ENCODE results near the gene NUDT19.

Gene NUDT19

DNA sequence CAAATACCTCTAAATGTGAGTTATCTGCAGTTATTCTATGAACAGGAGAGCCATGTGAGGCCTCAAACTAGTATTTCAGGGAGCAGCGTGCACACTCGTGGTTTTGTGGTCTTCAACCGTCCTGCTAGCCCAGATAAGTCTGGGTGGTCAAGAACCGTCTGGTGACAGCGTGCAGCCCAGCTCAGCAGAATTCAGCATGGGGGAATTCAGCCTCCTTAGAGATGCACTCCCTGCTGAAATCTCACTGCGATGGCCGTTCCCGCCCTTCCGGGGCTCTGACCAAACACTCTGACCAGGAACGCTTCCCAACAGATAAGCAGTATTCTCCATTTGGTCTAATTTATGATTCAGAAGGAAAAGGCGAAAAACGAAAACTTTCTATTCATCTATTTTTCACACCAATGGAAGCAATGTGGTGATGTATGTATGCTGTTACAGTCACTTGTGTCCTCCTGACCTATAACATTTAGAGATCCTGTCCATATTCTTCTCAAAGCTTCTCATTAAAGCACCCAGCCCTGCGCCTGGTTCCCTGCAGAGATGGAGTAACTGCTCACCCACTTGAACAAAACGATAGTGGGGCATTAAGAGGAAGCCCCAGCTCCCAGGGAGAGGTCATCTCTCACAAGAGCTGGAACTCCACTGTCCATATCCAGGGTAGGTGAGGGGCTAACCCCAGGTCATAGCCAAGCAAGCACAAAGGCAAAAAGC lies 19.6 kb upstream of the NUDT19 start:
- TF ChIP-seq EZH2 (IDR thresholded peaks at IDR 0.05; ENCODE audit: borderline replicate concordance, low read length) = no peak
- TF ChIP-seq, protein P1, sequence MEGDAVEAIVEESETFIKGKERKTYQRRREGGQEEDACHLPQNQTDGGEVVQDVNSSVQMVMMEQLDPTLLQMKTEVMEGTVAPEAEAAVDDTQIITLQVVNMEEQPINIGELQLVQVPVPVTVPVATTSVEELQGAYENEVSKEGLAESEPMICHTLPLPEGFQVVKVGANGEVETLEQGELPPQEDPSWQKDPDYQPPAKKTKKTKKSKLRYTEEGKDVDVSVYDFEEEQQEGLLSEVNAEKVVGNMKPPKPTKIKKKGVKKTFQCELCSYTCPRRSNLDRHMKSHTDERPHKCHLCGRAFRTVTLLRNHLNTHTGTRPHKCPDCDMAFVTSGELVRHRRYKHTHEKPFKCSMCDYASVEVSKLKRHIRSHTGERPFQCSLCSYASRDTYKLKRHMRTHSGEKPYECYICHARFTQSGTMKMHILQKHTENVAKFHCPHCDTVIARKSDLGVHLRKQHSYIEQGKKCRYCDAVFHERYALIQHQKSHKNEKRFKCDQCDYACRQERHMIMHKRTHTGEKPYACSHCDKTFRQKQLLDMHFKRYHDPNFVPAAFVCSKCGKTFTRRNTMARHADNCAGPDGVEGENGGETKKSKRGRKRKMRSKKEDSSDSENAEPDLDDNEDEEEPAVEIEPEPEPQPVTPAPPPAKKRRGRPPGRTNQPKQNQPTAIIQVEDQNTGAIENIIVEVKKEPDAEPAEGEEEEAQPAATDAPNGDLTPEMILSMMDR (IDR thresholded peaks at IDR 0.05; ENCODE audit: low read length) = no peak
- Histone ChIP-seq H3K9ac (ENCODE audit: low read length) (no peak overlapping the region; the same call in 1 of the 2 replicates), H3K4me2 (ENCODE audit: low read length) (peak overlapping the region; percentile 25; the same call in 1 of the 2 replicates), H3K9me2 (ENCODE audit: low read depth, low read length) (no peaks in the 10 kb centered on the region), H3K36me3 (ENCODE audit: insufficient read depth, low read length) (peaks cover 7% of the 10 kb centered on the region), H4K20me1 (ENCODE audit: insufficient read depth, low read length) (no peaks in the 10 kb centered on the region), H3K4me1 (ENCODE audit: insufficient read depth, low read length, severe bottlenecking) (peaks cover 25% of the 10 kb centered on the region), H3K27ac (ENCODE audit: low read depth, low read length, poor library complexity, severe bottlenecking) (no peak overlapping the region), H3K4me3 (ENCODE audit: low read depth, low read length, poor library complexity, severe bottlenecking) (no peak overlapping the region), H3K9me3 (ENCODE audit: low read length) (no peaks in the 10 kb centered on the region), H2AFZ (ENCODE audit: low read length) (no peak overlapping the region), H3F3A (ENCODE audit: insufficient read depth, low read length) (no peaks in the 10 kb centered on the region), H3K79me2 (ENCODE audit: insufficient read depth, low read length) (peaks cover 54% of the 10 kb centered on the region), H3K27me3 (ENCODE audit: insufficient read depth, low read length) (no peaks in the 10 kb centered on the region)

DNA sequence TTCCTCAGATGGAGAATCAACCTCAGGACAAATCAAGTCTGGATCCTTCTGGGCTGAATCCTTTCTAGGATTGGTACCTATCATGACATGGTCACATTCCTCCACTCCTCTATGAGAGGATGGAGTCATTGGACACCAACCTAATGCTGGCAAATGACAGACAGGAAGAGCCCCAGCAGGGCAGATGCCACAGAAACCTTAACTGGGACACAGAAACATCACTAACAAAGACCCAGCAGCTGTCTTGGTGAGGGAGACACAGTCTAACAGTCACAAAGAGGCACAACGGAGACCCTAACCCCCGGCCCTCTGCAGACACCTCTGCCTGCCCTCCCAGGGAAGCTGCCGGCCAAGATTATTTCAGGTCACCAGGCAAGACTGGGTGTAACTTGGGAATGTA lies 18.8 kb upstream of the NUDT19 start:
- H3K27me3 ChIP-seq (ENCODE audit: insufficient read depth, low read length) = no peaks in the 10 kb centered on the region
- no peak overlapping the region; the same call in 1 of the 2 replicates for H3K9ac ChIP-seq (ENCODE audit: low read length)
- peaks cover 25% of the 10 kb centered on the region for H3K4me1 ChIP-seq (ENCODE audit: insufficient read depth, low read length, severe bottlenecking)
- no peak overlapping the region for H3K27ac ChIP-seq (ENCODE audit: low read depth, low read length, poor library complexity, severe bottlenecking)
- peaks cover 4% of the 10 kb centered on the region; the same call in 1 of the 2 replicates for H3K36me3 ChIP-seq (ENCODE audit: insufficient read depth, low read length)
- no peaks in the 10 kb centered on the region for H3F3A ChIP-seq (ENCODE audit: insufficient read depth, low read length)
- peak overlapping the region; percentile 75 for H3K4me2 ChIP-seq (ENCODE audit: low read length)
- no peaks in the 10 kb centered on the region for H4K20me1 ChIP-seq (ENCODE audit: insufficient read depth, low read length)
- H3K4me3 ChIP-seq (ENCODE audit: low read depth, low read length, poor library complexity, severe bottlenecking) = peak overlapping the region; percentile 91
- no peaks in the 10 kb centered on the region for H3K9me3 ChIP-seq (ENCODE audit: low read length)
- no peaks in the 10 kb centered on the region for H3K9me2 ChIP-seq (ENCODE audit: low read depth, low read length)
- TF ChIP-seq, protein P1 (IDR thresholded peaks at IDR 0.05; ENCODE audit: low read length) = no peak
- no peak for TF ChIP-seq EZH2 (IDR thresholded peaks at IDR 0.05; ENCODE audit: borderline replicate concordance, low read length)
- H2AFZ ChIP-seq (ENCODE audit: low read length) = no peak overlapping the region
- peaks cover 46% of the 10 kb centered on the region for H3K79me2 ChIP-seq (ENCODE audit: insufficient read depth, low read length)

DNA sequence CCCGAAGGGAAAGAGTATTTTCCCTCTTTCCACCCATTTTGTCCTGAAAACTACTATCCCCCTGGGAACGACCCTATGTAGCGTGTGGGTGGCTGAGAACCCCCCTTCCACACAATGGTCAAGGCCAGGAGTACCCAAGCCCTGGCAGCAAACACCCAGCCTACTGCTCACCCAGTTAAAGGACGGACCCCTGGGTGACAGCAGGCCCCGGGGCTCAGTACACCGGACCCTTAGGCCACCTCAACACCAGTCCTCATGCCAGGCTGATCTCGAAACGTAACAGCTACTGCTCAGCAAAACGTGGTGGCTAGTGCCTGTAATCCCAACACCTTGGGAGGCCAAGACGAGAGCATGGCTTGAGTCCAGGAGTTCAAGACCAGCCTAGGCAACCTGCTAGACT lies 18.0 kb upstream of the NUDT19 start:
- H3K4me2 ChIP-seq (ENCODE audit: low read length) = peak overlapping the region; percentile 75
- H3K27ac ChIP-seq (ENCODE audit: low read depth, low read length, poor library complexity, severe bottlenecking) = no peak overlapping the region
- H2AFZ ChIP-seq (ENCODE audit: low read length) = no peak overlapping the region
- peak overlapping the region; percentile 91 for H3K4me3 ChIP-seq (ENCODE audit: low read depth, low read length, poor library complexity, severe bottlenecking)
- no peaks in the 10 kb centered on the region for H3K27me3 ChIP-seq (ENCODE audit: insufficient read depth, low read length)
- H3F3A ChIP-seq (ENCODE audit: insufficient read depth, low read length) = no peaks in the 10 kb centered on the region
- no peaks in the 10 kb centered on the region for H3K9me2 ChIP-seq (ENCODE audit: low read depth, low read length)
- no peaks in the 10 kb centered on the region for H3K9me3 ChIP-seq (ENCODE audit: low read length)
- no peaks in the 10 kb centered on the region for H3K36me3 ChIP-seq (ENCODE audit: insufficient read depth, low read length)
- peak overlapping the region; percentile 79; the same call in 1 of the 2 replicates for H3K9ac ChIP-seq (ENCODE audit: low read length)
- peaks cover 25% of the 10 kb centered on the region for H3K4me1 ChIP-seq (ENCODE audit: insufficient read depth, low read length, severe bottlenecking)
- TF ChIP-seq EZH2 (IDR thresholded peaks at IDR 0.05; ENCODE audit: borderline replicate concordance, low read length) = no peak
- TF ChIP-seq, protein P1 (IDR thresholded peaks at IDR 0.05; ENCODE audit: low read length) = no peak
- H4K20me1 ChIP-seq (ENCODE audit: insufficient read depth, low read length) = no peaks in the 10 kb centered on the region
- peaks cover 41% of the 10 kb centered on the region for H3K79me2 ChIP-seq (ENCODE audit: insufficient read depth, low read length)

Measured in OCI-LY1 (cell line).